Colonic mucosa (tissue), 4 donors: ENCODE data around the gene TOMM7. TPM values are rescaled to one million over a fixed set of nuclear protein-coding genes. Genes with fewer than 3 reads are reported as not detected.
"Not testable (repeated sequence)": the region's sequence is repeated elsewhere in the genome, so short reads cannot be mapped to it uniquely, and the experiment has no call there.

ENCODE experiments used
- DNase-seq: peaks from one replicate; pipeline ENCODE4 v3.0.0-alpha.2; 2020
- H3K27ac ChIP-seq: fragments of 200-600 bp; one replicate; pipeline ENCODE4 v1.8.0; 2021
- H3K27me3 ChIP-seq: fragments of 200-600 bp; one replicate; pipeline ENCODE4 v1.8.0; 2021
- H3K36me3 ChIP-seq: fragments of 200-600 bp; one replicate; pipeline ENCODE4 v1.8.0; 2021
- H3K4me1 ChIP-seq: fragments of 200-600 bp; one replicate; pipeline ENCODE4 v1.8.0; 2021; ENCODE audit warnings: mild to moderate bottlenecking
- H3K4me3 ChIP-seq: fragments of 200-600 bp; one replicate; pipeline ENCODE4 v1.8.0; 2021
- H3K9ac ChIP-seq, 2 donors: one replicate each; pipeline ENCODE4 v1.7.0; 2013; ENCODE audit warnings: control low read depth in 2 of 2, low read depth in 2 of 2, low read length in 2 of 2
- H3K9me3 ChIP-seq: fragments of 200-600 bp; one replicate; pipeline ENCODE4 v1.8.0; 2021
- CTCF ChIP-seq: fragments of 200-600 bp; IDR thresholded peaks from one replicate; pipeline ENCODE4 v1.8.0; 2022; ENCODE audit warnings: antibody characterized with exemption, mild to moderate bottlenecking
- intact Hi-C: fragments of 100-400 bp; cut with DNase I; formaldehyde crosslinking; loops from one replicate; pipeline ENCODE4 v1.14.1; 2022
- total RNA-seq, 2 donors: library from RNA; stranded (reverse); fragmentation: NEBNext Ultra II Directional in 1 of 2; extraction: Animal tissue kit (Norgen Biotek cat#: 25700) in 1 of 2; gene quantifications; one replicate each; pipeline ENCODE4 v1.2.1, GENCODE V29; 2021
- donor health status: healthy.
- donor health status: DM: no; HTN: no; CAD: no.
- donor health status: DM: no; HTN: no; CAD: no.

Gene TOMM7
- total RNA-seq, 2 donors from 2014 or later: 235 to 288 TPM

DNA sequence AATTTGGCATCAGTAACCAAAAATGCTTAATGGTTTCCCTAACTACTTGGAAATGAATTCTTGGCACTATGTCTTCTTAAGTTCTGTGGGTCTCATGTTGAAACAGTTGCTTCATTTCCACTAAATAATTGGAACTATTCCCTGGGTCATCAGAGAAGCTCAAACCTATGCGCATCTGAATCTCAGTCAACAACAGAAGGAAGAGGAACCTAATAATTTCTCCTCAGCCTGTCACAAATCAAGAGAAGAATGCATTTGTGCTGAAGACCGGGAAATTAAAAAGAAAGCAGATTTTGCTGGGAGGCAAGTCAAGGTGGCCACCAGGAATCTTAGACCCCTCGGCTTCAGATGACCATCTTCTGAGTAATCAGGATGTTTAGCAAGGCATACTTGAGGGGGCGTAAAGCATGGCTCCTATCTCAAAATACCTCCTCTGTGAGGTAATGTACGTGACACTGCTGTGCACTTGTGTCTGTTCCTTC, 41.4 kb downstream of the TOMM7 start:
- Histone ChIP-seq H3K4me3 (no peak overlapping the region), H3K36me3 (no peaks in the 10 kb centered on the region), H3K4me1 (no peaks in the 10 kb centered on the region), H3K27me3 (no peaks in the 10 kb centered on the region), H3K9ac (no peak overlapping the region), H3K27ac (no peak overlapping the region), H3K9me3 (no peaks in the 10 kb centered on the region)
- TF ChIP-seq CTCF: no peak
- no peak for DNase-seq
- intact Hi-C loops: no loop called here

DNA sequence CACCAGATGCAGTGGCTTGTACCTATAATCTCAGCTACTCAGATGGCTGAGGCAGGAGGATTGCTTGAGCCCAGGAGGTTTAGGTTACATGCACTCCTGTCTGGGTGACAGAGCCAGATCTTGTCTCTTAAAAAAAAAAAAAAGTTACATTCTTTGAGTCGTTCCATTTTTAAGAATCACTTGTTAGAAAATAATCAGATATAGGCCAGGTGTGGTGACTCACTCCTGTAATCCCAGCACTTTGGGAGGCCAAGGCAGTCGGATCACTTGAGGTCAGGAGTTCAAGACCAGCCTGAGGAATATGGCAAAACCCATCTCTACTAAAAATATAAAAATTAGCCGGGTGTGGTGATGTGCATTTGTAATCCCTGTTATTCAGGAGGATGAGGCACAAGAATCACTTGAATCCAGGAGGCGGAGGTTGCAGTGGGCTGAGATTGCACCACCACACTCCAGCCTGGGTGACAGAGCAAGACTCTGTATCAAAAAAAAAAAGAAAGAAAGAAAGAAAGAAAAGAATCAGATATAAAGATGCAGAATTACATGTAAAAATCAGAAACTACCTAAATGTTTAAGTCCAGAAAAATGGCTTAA, 42.8 kb downstream of the TOMM7 start:
- H3K4me1 ChIP-seq, H3K27ac ChIP-seq, H3K27me3 ChIP-seq, H3K4me3 ChIP-seq, DNase-seq, H3K9me3 ChIP-seq, intact Hi-C loops, H3K36me3 ChIP-seq, H3K9ac ChIP-seq: not testable (repeated sequence)

DNA sequence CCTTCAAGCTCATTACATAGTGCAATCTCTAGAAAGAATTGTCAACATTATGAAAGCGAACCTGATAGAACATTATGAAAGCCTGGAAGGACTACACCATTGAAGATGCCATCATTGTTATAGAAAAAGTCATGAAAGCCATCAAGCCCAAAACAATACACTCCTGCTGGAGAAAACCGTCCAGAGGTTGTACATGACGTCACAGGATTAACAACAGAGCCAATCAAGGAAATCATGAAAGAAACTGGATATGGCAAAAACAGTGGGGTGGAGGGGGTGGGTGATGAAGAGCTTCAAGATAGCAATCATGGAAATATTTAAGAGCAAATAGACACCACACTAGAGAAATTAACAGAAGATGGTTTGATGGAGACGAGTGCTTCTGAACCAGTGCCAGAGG, 45.7 kb downstream of the TOMM7 start:
- Histone ChIP-seq H3K27ac (no peak overlapping the region), H3K27me3 (no peaks in the 10 kb centered on the region), H3K36me3 (no peaks in the 10 kb centered on the region), H3K9me3 (no peaks in the 10 kb centered on the region), H3K9ac (no peak overlapping the region), H3K4me1 (no peaks in the 10 kb centered on the region), H3K4me3 (no peak overlapping the region)
- intact Hi-C loops: no loop called here
- DNase-seq: no peak
- TF ChIP-seq CTCF: no peak

DNA sequence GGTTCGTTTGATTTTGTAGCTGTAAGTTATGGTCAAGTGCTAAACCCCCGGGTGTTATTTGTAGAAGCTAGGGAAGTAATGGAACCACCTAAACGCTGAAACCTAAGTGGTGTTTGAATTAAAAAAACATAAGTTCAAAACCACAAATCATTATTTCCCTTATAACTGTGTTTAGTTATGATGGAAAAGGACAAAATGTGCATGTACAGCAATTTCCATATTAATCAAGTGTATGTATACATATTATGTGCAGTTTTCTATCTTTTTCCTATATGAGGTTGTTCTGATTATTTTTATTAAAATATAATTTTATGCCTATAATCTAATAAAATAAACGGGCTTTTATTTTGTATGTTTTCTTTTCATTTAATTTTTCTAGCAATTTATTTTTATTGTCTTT, 49.8 kb downstream of the TOMM7 start:
- H3K4me3 ChIP-seq: no peak overlapping the region
- no peak for TF ChIP-seq CTCF
- H3K9me3 ChIP-seq: no peaks in the 10 kb centered on the region
- no peaks in the 10 kb centered on the region for H3K4me1 ChIP-seq
- no peaks in the 10 kb centered on the region for H3K36me3 ChIP-seq
- no peak for DNase-seq
- no peaks in the 10 kb centered on the region for H3K27me3 ChIP-seq
- no peak overlapping the region for H3K27ac ChIP-seq
- H3K9ac ChIP-seq: no peak overlapping the region
- intact Hi-C loops: no loop called here

- TF ChIP-seq CTCF: no peak
- H3K9ac ChIP-seq: no peak overlapping the region
- no peak overlapping the region for H3K4me3 ChIP-seq
- DNase-seq: no peak
- intact Hi-C loops: no loop called here
- H3K9me3 ChIP-seq: no peaks in the 10 kb centered on the region
- no peaks in the 10 kb centered on the region for H3K4me1 ChIP-seq
- H3K27me3 ChIP-seq: no peaks in the 10 kb centered on the region
- H3K27ac ChIP-seq: no peak overlapping the region
- H3K36me3 ChIP-seq: no peaks in the 10 kb centered on the region
These were observed 50.8 kb downstream of the TOMM7 start for GRCh38 chr7:22771872-22772228.

GRCh38 chr7:22771194-22771871, 51.3 kb downstream of the TOMM7 start:
- H3K36me3 ChIP-seq: no peaks in the 10 kb centered on the region
- no peak for TF ChIP-seq CTCF
- no peak for DNase-seq
- H3K4me1 ChIP-seq: no peaks in the 10 kb centered on the region
- no peak overlapping the region for H3K27ac ChIP-seq
- no peaks in the 10 kb centered on the region for H3K27me3 ChIP-seq
- no peak overlapping the region for H3K4me3 ChIP-seq
- intact Hi-C loops: no loop called here
- no peaks in the 10 kb centered on the region for H3K9me3 ChIP-seq
- no peak overlapping the region for H3K9ac ChIP-seq
